GM21526 (cell line): ENCODE measurements around the gene SRD5A1.
"Not testable (repeated sequence)": the region's sequence is repeated elsewhere in the genome, so short reads cannot be mapped to it uniquely, and the experiment has no call there.

ENCODE experiments used
- ATAC-seq: cut with Tn5 transposase; IDR thresholded peaks from one replicate; pipeline ENCODE4 v1.9.1; 2021; ENCODE audit warnings: moderate library complexity; ENCODE audit not compliant: unreplicated experiment, low FRiP score

SRD5A1 gene

DNA sequence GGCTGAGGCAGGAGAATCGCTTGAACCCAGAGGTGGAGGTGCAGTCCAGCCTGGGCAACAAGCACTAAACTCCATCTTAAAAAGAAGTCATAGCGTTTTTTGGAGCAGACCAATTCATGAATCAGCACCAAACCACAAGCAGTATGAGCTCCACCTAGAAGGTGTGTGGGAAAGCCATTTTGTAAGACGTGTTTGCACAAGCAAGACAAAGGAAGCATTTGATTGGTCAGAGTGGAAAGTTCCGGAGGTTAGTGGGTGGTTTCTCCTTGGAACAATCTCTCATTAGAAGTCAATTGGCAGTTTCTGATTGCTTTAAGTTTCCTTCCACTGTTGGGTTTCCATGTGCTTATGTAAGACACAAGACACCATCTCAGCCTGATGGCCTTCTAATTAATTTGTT is 5.0 kb downstream of the SRD5A1 start:
- no peak for ATAC-seq

- ATAC-seq = no peak
Observed at GRCh38 chr5:6642655-6643054, 9.4 kb downstream of the SRD5A1 start.

GRCh38 chr5:6644794-6645241 is 11.6 kb downstream of the SRD5A1 start:
- ATAC-seq = no peak

- ATAC-seq = not testable (repeated sequence)
Observed at GRCh38 chr5:6645571-6646362, 12.5 kb downstream of the SRD5A1 start.

DNA sequence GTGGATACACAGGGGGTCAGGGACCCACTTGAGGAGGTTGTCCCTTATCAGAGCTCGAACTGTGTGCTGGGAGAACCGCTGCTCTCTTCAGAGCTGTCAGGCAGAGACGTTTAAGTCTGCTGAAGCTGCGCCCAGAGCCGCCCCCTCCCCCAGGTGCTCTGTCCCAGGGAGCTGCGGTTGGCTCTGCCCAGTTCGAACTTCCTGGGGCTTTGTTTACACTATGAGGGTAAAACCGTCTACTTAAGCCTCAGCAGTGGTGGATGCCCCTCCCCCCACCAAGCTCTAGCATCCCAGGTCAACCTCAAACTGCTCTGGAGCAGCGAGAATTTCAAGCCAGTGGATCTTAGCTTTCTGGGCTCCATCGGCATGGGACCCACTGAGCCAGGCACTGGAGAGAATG is 15.9 kb downstream of the SRD5A1 start:
- no peak for ATAC-seq

DNA sequence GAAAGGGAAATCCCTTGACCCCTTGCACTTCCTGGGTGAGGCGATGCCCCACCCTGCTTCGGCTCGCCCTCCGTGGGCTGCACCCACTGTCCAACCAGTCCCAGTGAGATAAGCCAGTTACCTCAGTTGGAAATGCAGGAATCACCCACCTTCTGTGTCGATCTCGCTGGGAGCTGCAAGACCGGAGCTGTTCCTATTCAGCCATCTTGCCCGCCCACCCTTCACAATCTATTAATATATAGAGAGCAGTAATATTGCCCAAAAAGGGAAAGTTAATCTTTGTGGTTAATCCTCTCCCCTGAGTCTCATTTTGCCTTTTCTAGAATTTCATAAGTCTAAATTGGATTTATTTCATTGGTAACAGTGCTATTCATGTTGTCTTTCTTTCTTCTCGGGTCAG is 16.4 kb downstream of the SRD5A1 start:
- no peak for ATAC-seq

DNA sequence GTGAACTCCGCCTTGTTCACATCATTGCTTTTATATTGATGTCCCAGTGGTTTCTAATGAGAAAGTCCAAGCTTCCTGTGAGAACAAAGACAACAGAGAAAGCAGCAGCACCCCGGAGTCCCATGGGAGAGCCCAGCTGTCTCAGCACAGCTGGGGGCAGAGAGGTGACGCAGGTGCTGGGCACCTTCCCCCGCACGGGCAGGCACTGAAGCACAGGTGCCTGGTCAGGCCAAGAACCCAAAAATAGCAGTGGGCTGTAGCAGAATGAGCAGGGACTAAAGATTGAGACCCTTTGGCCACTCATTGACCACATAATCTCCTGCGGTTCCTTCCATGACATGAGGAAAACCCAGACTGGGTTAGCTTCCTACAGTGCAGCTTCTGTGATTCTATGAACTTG is 18.8 kb downstream of the SRD5A1 start:
- ATAC-seq = peak; percentile 88

DNA sequence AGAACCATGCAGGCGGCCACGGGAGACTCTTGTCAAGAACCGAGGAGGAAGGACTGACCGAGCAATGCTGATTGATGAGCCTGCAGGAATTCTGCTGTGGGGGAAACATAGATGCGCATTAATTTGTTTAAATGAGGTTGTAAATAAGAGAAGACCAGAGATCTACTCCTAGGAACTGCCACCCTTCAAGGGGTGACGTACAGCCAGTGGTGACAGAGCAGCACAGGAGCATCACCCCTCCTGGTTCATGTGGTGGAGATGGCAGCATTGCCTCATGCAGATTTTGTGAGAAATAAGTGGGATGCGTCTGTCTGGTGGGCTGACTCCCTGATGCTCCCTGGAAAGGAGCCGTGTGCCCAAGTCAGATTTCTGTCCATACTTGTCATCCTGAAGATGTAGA is 22.2 kb downstream of the SRD5A1 start:
- no peak for ATAC-seq

DNA sequence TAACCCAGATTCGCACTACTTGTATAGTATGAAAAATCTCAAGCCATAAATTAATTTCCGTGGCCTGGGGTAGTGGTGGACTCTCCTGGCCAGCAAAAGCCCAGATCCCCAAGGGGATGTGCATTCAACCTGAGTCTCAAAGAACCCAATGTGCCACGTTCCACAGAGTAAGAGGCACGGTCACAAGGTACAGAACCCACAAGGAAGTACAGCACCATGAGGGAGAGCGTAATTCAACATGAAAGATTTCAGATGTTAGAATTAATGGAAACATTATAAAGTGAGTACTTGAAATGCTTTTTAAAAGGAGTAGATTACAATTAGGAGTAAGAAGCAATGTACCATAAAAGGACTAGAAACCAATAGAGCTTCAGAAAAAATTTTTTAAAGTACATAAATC is 23.4 kb downstream of the SRD5A1 start:
- no peak for ATAC-seq

DNA sequence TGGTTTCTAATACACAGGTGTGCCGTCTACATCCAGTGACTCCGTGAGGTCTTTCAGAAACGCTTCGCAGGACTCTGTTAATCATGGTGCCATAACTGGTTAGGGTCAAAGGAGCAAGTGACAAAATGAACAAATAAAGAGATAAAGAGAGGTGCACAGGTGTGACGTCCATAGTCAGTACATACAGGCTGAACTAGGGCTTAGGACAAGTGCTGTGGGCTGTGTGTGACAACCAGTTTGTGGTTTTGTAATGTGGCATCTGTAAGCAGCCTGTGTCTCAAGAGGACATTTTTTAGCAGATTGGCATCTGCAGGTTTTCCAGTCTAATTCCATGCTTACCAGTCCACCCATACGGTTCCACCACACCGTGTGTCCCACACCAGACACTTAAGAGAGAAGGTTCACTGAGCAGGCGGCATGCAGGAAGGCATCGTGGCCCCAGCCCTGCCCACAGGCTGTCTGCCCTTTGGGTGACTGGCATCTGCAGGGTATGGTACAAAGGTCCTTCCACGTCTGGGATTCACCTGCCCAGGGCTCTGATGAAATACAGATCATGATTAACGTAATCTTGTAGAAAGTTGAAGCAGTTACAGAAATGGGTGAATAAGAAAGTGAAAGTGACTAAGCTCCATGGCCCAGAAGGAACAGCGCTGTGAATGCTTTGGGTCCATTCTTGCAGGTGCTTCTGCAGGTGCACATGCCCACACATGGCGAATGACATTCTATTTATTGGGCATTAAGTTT is 26.9 kb downstream of the SRD5A1 start:
- peak; percentile 92 for ATAC-seq

- ATAC-seq = peak; percentile 54
Observed at GRCh38 chr5:6660688-6661087, 27.4 kb downstream of the SRD5A1 start.

DNA sequence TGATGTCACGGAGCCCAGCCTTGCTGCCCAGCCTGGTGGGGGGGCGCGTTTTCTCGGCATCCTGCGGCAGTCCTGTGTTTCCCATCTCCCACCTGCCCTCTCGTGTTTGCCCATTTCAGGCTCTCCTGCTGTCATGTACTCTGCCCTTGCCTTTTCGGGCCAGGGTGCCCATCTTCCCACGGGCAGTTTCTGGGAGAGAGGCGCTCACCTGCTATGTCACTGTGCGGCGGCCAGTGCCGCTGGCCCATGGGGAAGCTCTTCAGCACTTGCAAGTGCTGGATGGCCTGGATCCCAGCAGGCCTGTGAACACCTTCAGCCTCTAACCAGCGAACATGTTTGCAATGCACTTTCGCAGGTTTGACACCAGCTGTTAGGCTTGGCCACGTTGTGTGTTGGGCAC is 33.5 kb downstream of the SRD5A1 start:
- ATAC-seq = no peak

GRCh38 chr5:6667648-6668047 is 34.4 kb downstream of the SRD5A1 start:
- no peak for ATAC-seq

GRCh38 chr5:6668717-6669116 is 35.5 kb downstream of the SRD5A1 start:
- ATAC-seq = not testable (repeated sequence)

- no peak for ATAC-seq
Observed at GRCh38 chr5:6673031-6673430, 39.8 kb downstream of the SRD5A1 start.

- no peak for ATAC-seq
Observed at GRCh38 chr5:6673963-6674362, 40.7 kb downstream of the SRD5A1 start.

GRCh38 chr5:6674421-6674820 is 41.2 kb downstream of the SRD5A1 start:
- ATAC-seq = no peak

- ATAC-seq = no peak
Observed at GRCh38 chr5:6674886-6675285, 41.6 kb downstream of the SRD5A1 start.

GRCh38 chr5:6675784-6676491 is 42.7 kb downstream of the SRD5A1 start:
- no peak for ATAC-seq

DNA sequence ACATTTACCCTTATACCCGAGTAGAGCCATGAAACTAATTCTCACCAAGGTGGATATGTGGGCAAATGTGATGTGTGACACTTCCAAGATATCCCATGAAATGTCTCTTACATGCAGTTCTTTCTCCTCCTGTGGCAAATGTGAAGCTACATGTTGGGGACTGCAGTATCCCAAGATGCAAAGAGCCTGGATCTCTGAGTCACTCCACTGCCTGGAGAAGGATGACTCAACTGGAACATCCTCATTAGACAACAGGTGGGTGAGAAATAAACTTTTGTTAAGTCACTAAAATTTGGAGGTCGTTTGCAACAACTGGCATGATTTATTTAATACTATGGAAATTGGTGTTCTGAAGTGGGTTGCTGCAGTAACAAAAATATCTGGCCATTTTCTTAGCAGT is 43.5 kb downstream of the SRD5A1 start:
- no peak for ATAC-seq

- ATAC-seq = no peak
Observed at GRCh38 chr5:6678385-6678784, 45.1 kb downstream of the SRD5A1 start.
